Hepatocyte (in vitro differentiated cells): ENCODE data around the gene RIMS4. TPM values are rescaled to one million over a fixed set of nuclear protein-coding genes. Genes with fewer than 3 reads are reported as not detected.

Experiments used
- DNase-seq: peaks from one replicate; pipeline ENCODE4 v3.0.0-alpha.2; 2016; ENCODE audit warnings: low spot score
- H2AFZ ChIP-seq: fragments of 200-600 bp; sonication (generic); 2 replicates; pipeline ENCODE4 v1.6.0; 2016; ENCODE audit warnings: antibody characterized with exemption, mild to moderate bottlenecking
- H3K27ac ChIP-seq: fragments of 200-600 bp; sonication (generic); 2 replicates; pipeline ENCODE4 v1.5.1; 2016; ENCODE audit warnings: mild to moderate bottlenecking
- H3K27me3 ChIP-seq: fragments of 200-600 bp; sonication (generic); 2 replicates; pipeline ENCODE4 v1.6.1; 2016
- H3K36me3 ChIP-seq: fragments of 200-600 bp; sonication (generic); replicated peaks from 2 replicates; pipeline ENCODE4 v1.5.1; 2016; ENCODE audit warnings: low read depth; ENCODE audit not compliant: insufficient read depth
- H3K4me1 ChIP-seq: fragments of 200-600 bp; sonication (generic); 2 replicates; pipeline ENCODE4 v1.5.1; 2016; ENCODE audit warnings: mild to moderate bottlenecking, moderate library complexity; ENCODE audit not compliant: insufficient read depth
- H3K4me2 ChIP-seq: fragments of 200-600 bp; sonication (generic); 2 replicates; pipeline ENCODE4 v1.6.0; 2016
- H3K4me3 ChIP-seq: fragments of 200-600 bp; sonication (generic); 2 replicates; pipeline ENCODE4 v1.5.1; 2016; ENCODE audit warnings: mild to moderate bottlenecking
- H3K79me2 ChIP-seq: fragments of 200-600 bp; sonication (generic); 2 replicates; pipeline ENCODE4 v1.6.0; 2017; ENCODE audit warnings: mild to moderate bottlenecking
- H3K9me2 ChIP-seq: fragments of 200-600 bp; sonication (generic); replicated peaks from 2 replicates; pipeline ENCODE4 v1.6.0; 2017; ENCODE audit warnings: mild to moderate bottlenecking; ENCODE audit not compliant: insufficient read depth
- H3K9me3 ChIP-seq: fragments of 200-600 bp; sonication (generic); 2 replicates; pipeline ENCODE4 v1.5.1; 2016; ENCODE audit warnings: low read depth, mild to moderate bottlenecking
- H4K20me1 ChIP-seq: fragments of 200-600 bp; sonication (generic); 2 replicates; pipeline ENCODE4 v1.6.0; 2016; ENCODE audit warnings: mild to moderate bottlenecking; ENCODE audit not compliant: insufficient read depth, poor library complexity, severe bottlenecking
- EZH2 ChIP-seq: fragments of 200-600 bp; sonication (generic); IDR thresholded peaks from 2 replicates; pipeline ENCODE4 v1.6.1; 2016; ENCODE audit warnings: antibody characterized with exemption, mild to moderate bottlenecking, borderline replicate concordance
- EZH2phosphoT487 ChIP-seq: fragments of 200-600 bp; sonication (generic); IDR thresholded peaks from one replicate; pipeline ENCODE4 v1.6.1; 2018; ENCODE audit warnings: antibody characterized with exemption, mild to moderate bottlenecking, low read depth, moderate library complexity; ENCODE audit not compliant: unreplicated experiment, severe bottlenecking
- WGBS: methylation state at CpG from one replicate; pipeline ENCODE4 v1.1.6; 2016; ENCODE audit warnings: low lambda C conversion rate; ENCODE audit errors: missing lambda C conversion rate; 5-methylcytosine and 5-hydroxymethylcytosine counted together
- polyA plus RNA-seq: library from polyadenylated mRNA; unstranded; fragments of >200 nt; fragmentation: Nextera tagmentation; extraction: Ambion mirVana; gene quantifications from 2 replicates; pipeline ENCODE4 v1.2.1, GENCODE V29; 2016
- total RNA-seq: library from RNA; depleted of rRNA; stranded (reverse); fragments of >200 nt; gene quantifications from 2 replicates; pipeline ENCODE4 v1.2.3, GENCODE V29; 2014
- TF ChIP-seq, protein P1 (sequence below): fragments of 200-600 bp; sonication (generic); IDR thresholded peaks from 2 replicates; pipeline ENCODE4 v1.5.1; 2016; ENCODE audit warnings: antibody characterized with exemption, mild to moderate bottlenecking; ENCODE audit not compliant: poor library complexity

Gene RIMS4
- total and polyA plus RNA-seq, 2 experiments from 2014 or later: 5.1 to 9.0 TPM

DNA sequence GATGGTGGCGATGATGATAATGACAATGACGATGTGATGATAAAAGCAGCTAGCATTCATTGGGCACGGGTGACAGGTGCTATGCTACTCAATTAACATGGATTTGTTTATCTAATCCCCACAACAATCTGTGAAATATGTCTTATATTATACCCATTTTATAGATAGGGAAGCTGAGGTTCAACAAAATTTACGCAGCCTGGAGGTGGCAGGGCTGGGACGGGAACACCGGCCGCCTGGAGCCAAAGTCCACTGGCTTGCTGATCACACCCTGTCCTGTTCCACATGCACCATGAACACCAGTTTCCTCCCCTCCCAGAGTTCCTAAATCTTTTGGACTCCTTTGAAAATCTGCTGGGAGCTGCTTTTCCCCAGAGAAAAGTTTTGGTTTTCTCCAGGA lies 23.0 kb downstream of the RIMS4 start:
- Histone ChIP-seq H3K36me3 (no peaks in the 10 kb centered on the region), H3K9me3 (no peaks in the 10 kb centered on the region), H3K79me2 (no peaks in the 10 kb centered on the region), H3K4me3 (no peak overlapping the region), H4K20me1 (no peaks in the 10 kb centered on the region), H3K27me3 (no peaks in the 10 kb centered on the region), H3K4me1 (no peaks in the 10 kb centered on the region), H3K4me2 (no peak overlapping the region), H3K27ac (no peak overlapping the region), H3K9me2 (no peaks in the 10 kb centered on the region), H2AFZ (no peak overlapping the region)
- WGBS: 92% methylated on average over 7 of the region's 7 CpGs
- no peak for DNase-seq
- TF ChIP-seq, protein P1, sequence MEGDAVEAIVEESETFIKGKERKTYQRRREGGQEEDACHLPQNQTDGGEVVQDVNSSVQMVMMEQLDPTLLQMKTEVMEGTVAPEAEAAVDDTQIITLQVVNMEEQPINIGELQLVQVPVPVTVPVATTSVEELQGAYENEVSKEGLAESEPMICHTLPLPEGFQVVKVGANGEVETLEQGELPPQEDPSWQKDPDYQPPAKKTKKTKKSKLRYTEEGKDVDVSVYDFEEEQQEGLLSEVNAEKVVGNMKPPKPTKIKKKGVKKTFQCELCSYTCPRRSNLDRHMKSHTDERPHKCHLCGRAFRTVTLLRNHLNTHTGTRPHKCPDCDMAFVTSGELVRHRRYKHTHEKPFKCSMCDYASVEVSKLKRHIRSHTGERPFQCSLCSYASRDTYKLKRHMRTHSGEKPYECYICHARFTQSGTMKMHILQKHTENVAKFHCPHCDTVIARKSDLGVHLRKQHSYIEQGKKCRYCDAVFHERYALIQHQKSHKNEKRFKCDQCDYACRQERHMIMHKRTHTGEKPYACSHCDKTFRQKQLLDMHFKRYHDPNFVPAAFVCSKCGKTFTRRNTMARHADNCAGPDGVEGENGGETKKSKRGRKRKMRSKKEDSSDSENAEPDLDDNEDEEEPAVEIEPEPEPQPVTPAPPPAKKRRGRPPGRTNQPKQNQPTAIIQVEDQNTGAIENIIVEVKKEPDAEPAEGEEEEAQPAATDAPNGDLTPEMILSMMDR: no peak
- TF ChIP-seq EZH2 (no peak), EZH2phosphoT487 (no peak)

DNA sequence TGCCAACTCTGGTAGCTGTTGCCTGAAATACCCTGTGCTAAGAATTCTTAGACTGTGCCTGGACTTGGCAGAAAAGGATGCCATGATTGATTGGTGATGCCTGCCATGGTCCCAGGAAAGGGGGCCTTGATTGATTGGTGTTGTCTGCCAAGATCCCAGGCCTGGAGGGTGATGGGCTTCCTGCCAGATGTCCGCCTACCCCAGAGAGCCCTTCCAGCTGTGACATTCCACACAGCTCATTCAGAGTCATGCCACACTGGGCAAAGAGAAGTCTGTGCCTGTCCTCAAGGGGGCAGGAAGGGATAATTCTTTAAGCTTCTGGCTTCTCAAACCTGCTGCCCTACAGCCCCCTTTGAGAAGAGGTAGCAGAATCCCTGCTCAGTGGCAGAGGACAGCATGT lies 24.6 kb downstream of the RIMS4 start:
- Histone ChIP-seq H3K27ac (no peak overlapping the region), H4K20me1 (no peaks in the 10 kb centered on the region), H3K9me2 (no peaks in the 10 kb centered on the region), H2AFZ (no peak overlapping the region), H3K4me1 (no peaks in the 10 kb centered on the region), H3K27me3 (no peaks in the 10 kb centered on the region), H3K4me2 (no peak overlapping the region), H3K36me3 (no peaks in the 10 kb centered on the region), H3K4me3 (no peak overlapping the region), H3K9me3 (no peaks in the 10 kb centered on the region), H3K79me2 (no peaks in the 10 kb centered on the region)
- 41% methylated on average over 1 of the region's 1 CpG for WGBS
- DNase-seq: no peak
- TF ChIP-seq EZH2: no peak
- TF ChIP-seq EZH2phosphoT487: no peak
- TF ChIP-seq, protein P1: no peak

DNA sequence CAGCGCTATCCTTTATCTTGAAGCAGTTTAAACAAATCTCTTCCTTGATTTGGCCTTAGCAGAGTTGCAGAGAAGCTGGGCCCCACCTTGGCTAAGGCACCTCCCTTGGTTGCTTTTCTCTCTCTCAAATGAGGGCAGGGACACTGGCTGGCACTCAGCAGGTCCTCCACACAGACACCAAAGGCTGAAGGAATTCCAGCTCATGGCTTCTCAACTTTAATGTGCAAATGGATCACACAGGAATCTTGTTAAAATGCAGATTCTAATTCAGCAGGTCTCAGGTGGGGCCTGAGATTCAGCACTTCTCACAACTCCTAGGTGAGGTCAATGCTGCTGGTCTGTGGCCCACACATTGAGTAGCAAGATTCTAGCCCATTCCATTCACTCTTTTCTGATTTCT lies 25.7 kb downstream of the RIMS4 start:
- H3K36me3 ChIP-seq: no peaks in the 10 kb centered on the region
- H3K4me3 ChIP-seq: no peak overlapping the region
- H3K9me3 ChIP-seq: no peaks in the 10 kb centered on the region
- 67% methylated on average over 1 of the region's 1 CpG for WGBS
- no peak overlapping the region for H3K4me2 ChIP-seq
- H3K27ac ChIP-seq: no peak overlapping the region
- no peaks in the 10 kb centered on the region for H3K9me2 ChIP-seq
- no peak overlapping the region for H2AFZ ChIP-seq
- no peak for DNase-seq
- H4K20me1 ChIP-seq: no peaks in the 10 kb centered on the region
- no peak for TF ChIP-seq EZH2phosphoT487
- no peak for TF ChIP-seq EZH2
- TF ChIP-seq, protein P1: no peak
- H3K79me2 ChIP-seq: no peaks in the 10 kb centered on the region
- no peaks in the 10 kb centered on the region for H3K27me3 ChIP-seq
- H3K4me1 ChIP-seq: no peaks in the 10 kb centered on the region

DNA sequence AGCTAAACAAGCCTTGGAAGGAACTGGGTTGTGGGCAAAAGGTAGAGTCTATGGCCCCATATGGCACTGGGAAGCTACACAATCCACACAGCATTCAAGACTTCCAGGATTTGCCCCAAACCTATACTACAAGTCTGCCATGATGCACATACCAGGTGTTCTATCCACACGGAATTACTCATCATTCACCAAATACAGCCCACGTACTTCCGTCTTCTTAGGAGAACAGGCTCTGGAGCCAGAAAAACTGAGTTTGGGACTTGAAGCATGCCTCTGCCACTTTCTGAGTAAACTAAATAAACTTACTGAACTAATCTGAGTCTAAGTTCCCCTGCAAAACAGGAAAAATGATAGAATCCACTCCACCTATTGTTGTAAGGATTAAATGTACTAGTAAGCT lies 28.6 kb downstream of the RIMS4 start:
- TF ChIP-seq EZH2phosphoT487: no peak
- TF ChIP-seq, protein P1: no peak
- TF ChIP-seq EZH2: no peak
- H3K36me3 ChIP-seq: no peaks in the 10 kb centered on the region
- no peaks in the 10 kb centered on the region for H3K9me2 ChIP-seq
- no peaks in the 10 kb centered on the region for H3K27me3 ChIP-seq
- H4K20me1 ChIP-seq: no peaks in the 10 kb centered on the region
- no peak for DNase-seq
- H2AFZ ChIP-seq: no peak overlapping the region
- no peak overlapping the region for H3K4me3 ChIP-seq
- no peak overlapping the region for H3K4me2 ChIP-seq
- no peak overlapping the region for H3K27ac ChIP-seq
- H3K4me1 ChIP-seq: no peaks in the 10 kb centered on the region
- 80% methylated on average over 3 of the region's 3 CpGs for WGBS
- H3K79me2 ChIP-seq: no peaks in the 10 kb centered on the region
- H3K9me3 ChIP-seq: no peaks in the 10 kb centered on the region
